GM18870 (cell line): ENCODE measurements around the gene STX3.
A peak's percentile ranks its signal among the peaks of the same experiment; 100 is the strongest.

ENCODE experiments used
- ATAC-seq: cut with Tn5 transposase; IDR thresholded peaks from one replicate; pipeline ENCODE4 v1.9.1; 2021; ENCODE audit warnings: moderate library complexity; ENCODE audit not compliant: unreplicated experiment

Gene STX3

GRCh38 chr11:59754859-59755700 lies at the start of gene STX3:
Gene STX3 (plus strand): TSS chr11:59755376. CDS start chr11:59755606, 230 bp downstream.
- no peak for ATAC-seq

DNA sequence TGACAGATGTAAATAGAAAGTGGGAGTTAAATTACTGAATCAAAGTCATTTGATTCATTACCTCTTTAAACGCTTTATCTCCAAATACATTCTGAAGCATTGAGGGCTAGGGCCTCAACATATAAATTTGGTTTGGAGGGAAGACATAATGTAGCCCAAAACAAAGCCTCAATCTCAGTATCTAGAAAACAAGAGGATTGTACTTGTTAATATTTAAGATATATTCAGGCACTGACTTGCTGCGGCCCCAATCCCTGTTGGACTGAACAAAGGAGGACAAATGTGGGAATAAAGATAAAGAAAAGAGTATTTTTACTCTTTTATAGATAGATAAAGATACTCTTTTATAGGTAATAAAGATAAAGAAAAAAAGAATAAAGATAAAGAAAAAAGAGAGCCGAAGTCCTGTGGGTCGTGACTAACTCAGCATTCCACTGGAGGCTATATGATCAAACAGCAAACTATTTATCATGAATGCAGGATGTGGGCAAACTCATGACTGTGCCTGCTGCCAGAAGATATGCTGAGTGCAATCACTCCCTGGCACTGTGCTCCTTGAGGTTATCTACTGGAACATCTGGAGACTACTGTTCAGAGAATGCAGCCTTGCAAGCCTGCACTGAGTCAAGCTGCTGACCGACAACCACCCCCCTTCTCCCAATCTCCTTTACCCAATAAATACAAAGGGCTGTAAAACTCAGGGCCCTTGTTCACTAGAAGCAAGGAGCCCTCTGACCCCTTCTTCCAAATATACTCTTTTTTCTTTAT lies 48.5 kb upstream of the STX3 start:
- ATAC-seq: no peak

- no peak for ATAC-seq
Observed at GRCh38 chr11:59707371-59707770, 47.8 kb upstream of the STX3 start.

- no peak for ATAC-seq
Observed at GRCh38 chr11:59708537-59708936, 46.6 kb upstream of the STX3 start.

- ATAC-seq: no peak
Observed at GRCh38 chr11:59710136-59710847, 44.9 kb upstream of the STX3 start.

DNA sequence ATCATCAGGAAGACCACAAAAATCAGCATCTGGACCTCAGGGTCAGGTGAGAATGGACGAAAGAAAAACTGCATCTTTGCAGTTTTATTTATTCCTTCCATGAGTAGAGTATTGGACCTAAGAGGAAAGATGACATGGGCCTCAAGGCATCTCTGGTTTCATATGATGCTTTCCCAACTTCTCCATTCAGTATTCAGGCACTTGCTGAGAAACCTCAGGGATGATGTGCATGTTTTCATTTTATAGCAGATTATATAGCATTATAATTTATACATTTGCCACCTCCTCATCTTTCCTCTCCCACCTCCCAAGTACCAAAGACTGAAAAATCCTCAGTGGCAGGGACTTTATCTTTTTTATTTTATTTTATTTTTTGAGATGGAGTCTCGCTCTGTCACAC lies 41.4 kb upstream of the STX3 start, which contains the start of gene OR10V1:
TSS of gene OR10V1 (minus strand) at position 101 of the 400 bp plus-strand sequence. CDS start at position 101, 0 bp downstream.
- no peak for ATAC-seq

DNA sequence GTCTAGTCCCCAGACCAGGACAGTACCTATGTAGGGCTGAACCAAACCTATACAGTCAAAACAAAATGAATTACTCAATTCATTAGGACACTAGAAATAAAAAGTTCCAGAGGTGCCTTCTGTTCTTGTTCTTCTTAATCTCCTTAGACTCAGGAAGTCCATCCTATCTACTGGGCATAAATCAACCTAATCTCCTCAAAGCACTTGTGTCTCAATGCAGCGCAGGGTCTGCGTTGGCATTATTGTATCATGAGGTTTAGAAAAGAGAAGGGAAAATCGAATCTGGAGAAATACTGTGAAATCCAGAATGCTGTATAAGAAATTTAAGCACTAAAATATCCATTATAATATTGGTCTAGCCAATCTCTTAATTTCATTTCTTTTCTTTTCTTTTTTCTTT lies 39.1 kb upstream of the STX3 start:
- ATAC-seq: no peak

GRCh38 chr11:59719556-59719955 lies 35.6 kb upstream of the STX3 start:
- ATAC-seq: no peak

GRCh38 chr11:59724066-59724465 lies 31.1 kb upstream of the STX3 start:
- no peak for ATAC-seq

GRCh38 chr11:59727426-59727825 lies 27.8 kb upstream of the STX3 start:
- ATAC-seq: no peak

DNA sequence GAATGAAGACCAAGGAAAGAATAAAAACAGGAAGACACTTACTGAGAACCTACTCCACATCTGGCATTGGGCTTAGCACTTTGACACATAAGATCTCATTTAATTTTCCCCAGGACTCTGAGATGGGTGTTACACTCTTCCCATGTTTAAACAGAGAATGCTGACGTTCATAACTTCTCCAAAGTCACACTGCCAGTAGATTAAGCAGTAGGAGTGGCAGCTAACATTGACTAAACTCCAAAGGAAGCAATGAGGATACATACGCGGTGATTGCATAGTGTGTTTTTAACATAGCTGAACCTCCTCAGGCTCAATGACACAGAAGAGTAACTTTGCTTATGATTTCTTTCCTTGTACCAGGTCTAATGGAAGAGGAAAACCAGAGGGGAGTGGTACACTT lies 27.0 kb upstream of the STX3 start:
- no peak for ATAC-seq

- no peak for ATAC-seq
Observed at GRCh38 chr11:59728913-59729312, 26.3 kb upstream of the STX3 start.

DNA sequence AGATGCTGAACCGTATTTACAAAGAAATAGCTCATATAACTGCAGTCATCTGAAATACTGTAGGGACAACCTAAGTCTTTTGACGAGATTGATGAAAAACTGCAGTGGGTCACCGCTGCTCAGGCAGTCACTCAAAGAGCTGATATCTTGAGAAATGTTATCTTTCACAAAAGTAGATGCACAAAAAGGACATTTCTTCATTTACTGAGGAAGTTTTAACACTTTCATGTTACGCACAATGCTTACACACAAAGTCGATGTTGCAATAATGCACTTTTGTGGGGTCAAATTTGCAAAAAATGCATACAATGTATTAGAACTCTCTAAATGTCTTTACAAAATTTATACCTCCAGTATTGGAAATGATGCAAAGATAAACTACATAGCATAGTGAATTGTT lies 25.3 kb upstream of the STX3 start:
- no peak for ATAC-seq

- ATAC-seq: no peak
Observed at GRCh38 chr11:59730896-59731565, 24.1 kb upstream of the STX3 start.

DNA sequence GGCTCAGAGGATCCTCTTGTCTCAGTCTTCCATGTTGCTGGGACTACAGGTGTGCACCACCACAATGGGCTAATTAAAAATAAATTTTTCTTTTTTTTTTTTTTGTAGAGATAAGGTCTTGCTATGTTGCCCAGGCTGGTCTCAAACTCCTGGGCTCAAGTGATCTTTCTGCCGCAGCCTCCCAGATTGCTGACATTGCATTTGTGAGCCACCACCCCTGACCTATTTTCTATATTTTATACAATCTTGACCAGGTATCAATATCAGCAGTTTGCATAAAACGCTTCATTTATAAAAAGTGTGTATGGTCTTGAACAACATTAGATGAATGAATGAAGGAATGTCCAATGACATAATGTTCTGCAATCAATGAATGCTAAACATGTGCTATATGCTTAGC lies 9.1 kb upstream of the STX3 start:
- ATAC-seq: no peak

DNA sequence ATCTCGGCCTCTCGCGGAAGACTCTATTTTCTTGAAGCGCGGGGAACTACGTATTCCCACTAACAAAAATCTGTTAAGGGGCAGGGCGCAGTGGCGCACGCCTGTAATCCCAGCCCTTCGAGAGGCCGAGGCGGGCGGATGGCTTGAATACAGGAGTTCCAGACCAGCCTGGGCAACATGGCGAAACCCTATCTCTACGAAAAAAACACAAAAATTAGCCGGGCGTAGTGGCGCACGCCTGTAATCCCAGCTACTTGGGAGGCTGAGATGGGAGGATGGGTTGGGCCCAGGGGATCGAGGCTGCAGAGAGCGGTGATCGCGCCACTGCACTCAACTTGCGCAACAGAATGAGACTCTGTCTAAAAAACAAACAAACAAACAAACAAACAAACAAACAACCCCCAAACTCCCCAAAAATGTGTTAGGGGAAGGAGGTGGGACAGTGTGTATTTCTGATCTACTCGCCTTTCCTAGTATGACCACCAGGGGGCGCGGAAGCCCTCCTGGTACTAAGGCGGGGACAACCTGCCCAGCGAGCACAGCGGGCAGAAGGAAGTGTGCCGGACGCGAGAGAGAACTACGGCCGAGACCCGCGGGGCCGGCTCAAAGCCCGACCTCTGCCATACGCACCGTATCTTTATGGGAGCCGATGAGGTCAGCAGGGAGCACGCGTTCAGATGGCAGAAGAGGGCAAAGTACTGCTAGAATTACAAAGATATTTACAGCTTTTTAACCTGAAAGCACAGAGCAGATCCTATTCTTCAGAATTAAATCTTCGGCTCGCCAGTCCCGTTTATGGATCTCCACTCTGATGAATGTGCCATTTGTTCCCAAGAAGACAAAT lies 1.3 kb upstream of the STX3 start:
- peak; percentile 82 for ATAC-seq

DNA sequence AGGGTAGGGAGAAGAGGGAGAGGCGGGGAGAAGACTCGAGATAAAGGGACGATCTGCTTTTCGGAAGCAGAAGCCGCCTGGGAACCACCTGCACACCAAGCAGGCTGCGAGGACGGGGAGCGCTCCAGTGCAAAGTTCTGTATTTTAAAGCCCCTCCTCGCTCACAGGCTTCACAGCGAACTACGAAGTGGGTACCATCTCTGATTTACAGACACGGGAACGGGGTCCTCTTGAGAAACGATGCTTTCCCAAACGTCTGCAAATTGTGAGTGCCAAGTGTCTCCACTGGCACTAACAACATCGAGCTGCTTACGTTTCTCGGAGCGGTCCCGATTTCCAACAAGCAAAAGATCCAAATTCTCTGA lies 700 bp upstream of the STX3 start:
- ATAC-seq: peak; percentile 6

GRCh38 chr11:59755701-59756557 lies 753 bp downstream of the STX3 start:
- ATAC-seq: no peak

DNA sequence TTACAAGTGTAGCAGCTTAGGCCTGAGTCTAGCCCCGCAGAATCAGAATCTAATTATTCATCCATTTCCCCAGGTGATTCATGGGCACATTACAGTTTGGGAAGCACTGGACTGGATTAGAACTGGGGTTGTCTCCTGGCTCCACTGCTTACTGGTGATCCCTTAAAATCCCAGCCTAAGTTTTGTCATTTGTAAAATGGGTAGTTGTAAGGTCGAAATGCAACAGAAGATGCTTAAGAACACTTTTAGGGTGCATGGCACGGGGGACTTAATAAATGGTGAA lies 1.3 kb downstream of the STX3 start:
- ATAC-seq: no peak
